ENCODE results near the gene ALOXE3. TPM values are rescaled to one million over a fixed set of nuclear protein-coding genes. Genes with fewer than 3 reads are reported as not detected.

Gene ALOXE3
- total RNA-seq, 1 experiment from 2014 or later, result 0.13 TPM

GRCh38 chr17:8076502-8077266 lies 41.6 kb downstream of the ALOXE3 start:
- no peak overlapping the region; the same call in 1 of the 2 replicates for H3K14ac ChIP-seq (ENCODE audit: insufficient read depth, low read length)
- no peak overlapping the region for H3K23ac ChIP-seq (ENCODE audit: insufficient read length, low read depth, low read length)
- no peak overlapping the region for H3K4me3 Mint-ChIP-seq
- H3K4me2 ChIP-seq (ENCODE audit: insufficient read depth, insufficient read length, low read length), result no peak overlapping the region
- no peak overlapping the region for H3K27ac Mint-ChIP-seq
- H3K56ac ChIP-seq (ENCODE audit: insufficient read length, low read depth, low read length), result no peak overlapping the region
- no peak overlapping the region for H4K91ac ChIP-seq (ENCODE audit: insufficient read length, low read depth, low read length)
- H3K23me2 ChIP-seq (ENCODE audit: insufficient read length, low read depth, low read length, poor library complexity, severe bottlenecking), result peaks cover 27% of the 10 kb centered on the region
- TF ChIP-seq, protein P1, sequence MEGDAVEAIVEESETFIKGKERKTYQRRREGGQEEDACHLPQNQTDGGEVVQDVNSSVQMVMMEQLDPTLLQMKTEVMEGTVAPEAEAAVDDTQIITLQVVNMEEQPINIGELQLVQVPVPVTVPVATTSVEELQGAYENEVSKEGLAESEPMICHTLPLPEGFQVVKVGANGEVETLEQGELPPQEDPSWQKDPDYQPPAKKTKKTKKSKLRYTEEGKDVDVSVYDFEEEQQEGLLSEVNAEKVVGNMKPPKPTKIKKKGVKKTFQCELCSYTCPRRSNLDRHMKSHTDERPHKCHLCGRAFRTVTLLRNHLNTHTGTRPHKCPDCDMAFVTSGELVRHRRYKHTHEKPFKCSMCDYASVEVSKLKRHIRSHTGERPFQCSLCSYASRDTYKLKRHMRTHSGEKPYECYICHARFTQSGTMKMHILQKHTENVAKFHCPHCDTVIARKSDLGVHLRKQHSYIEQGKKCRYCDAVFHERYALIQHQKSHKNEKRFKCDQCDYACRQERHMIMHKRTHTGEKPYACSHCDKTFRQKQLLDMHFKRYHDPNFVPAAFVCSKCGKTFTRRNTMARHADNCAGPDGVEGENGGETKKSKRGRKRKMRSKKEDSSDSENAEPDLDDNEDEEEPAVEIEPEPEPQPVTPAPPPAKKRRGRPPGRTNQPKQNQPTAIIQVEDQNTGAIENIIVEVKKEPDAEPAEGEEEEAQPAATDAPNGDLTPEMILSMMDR (conservative IDR thresholded peaks at IDR 0.05), result no peak
- peaks cover 0 to 8% (median 0%) of the 10 kb centered on the region in 3 experiments; a peak in 3 of 7 replicates for H3K36me3 Mint-ChIP-seq (ENCODE audit: insufficient read depth in 1 of 3, low read depth in 3 of 3)
- WGBS (ENCODE audit: extremely low coverage, insufficient read length, low lambda C conversion rate), result no CpG with 5 or more reads among the region's 13 CpGs
- H3K9ac ChIP-seq (ENCODE audit: extremely low read depth, insufficient read length, low read length), result no peak overlapping the region
- H3K79me2 ChIP-seq (ENCODE audit: insufficient read depth, low read length), result no peaks in the 10 kb centered on the region
- no peak overlapping the region for H3K18ac ChIP-seq (ENCODE audit: insufficient read length, low read depth, low read length)
- no peak for DNase-seq
- H4K8ac ChIP-seq (replicated peaks; ENCODE audit: insufficient read length, low read depth, low read length), result no peak overlapping the region
- no peak overlapping the region for H2BK5ac ChIP-seq (ENCODE audit: insufficient read length, low read length)
- H4K20me1 ChIP-seq (ENCODE audit: control insufficient read depth, insufficient read depth, insufficient read length), result no peaks in the 10 kb centered on the region
- H2BK15ac ChIP-seq (ENCODE audit: low read depth, low read length), result no peak overlapping the region
- no peak overlapping the region for H2BK12ac ChIP-seq (ENCODE audit: insufficient read length, low read depth, low read length)
- H3K79me1 ChIP-seq (ENCODE audit: insufficient read depth, low read depth, low read length, poor library complexity, severe bottlenecking), result no peaks in the 10 kb centered on the region
- no peak overlapping the region for H2AK5ac ChIP-seq (ENCODE audit: insufficient read length, low read length)
- peaks cover 31 to 34% of the 10 kb centered on the region in 2 experiments for H3K4me1 Mint-ChIP-seq
- peaks cover 90% of the 10 kb centered on the region for H3K27me3 Mint-ChIP-seq (ENCODE audit: low read depth)
- no peak overlapping the region for H2BK20ac ChIP-seq (ENCODE audit: low read depth, low read length, poor library complexity, severe bottlenecking)
- H3K27me3 ChIP-seq (ENCODE audit: insufficient read depth, low read length), result peaks cover 37% of the 10 kb centered on the region
- peaks cover 7 to 9% of the 10 kb centered on the region in 2 experiments; a peak in 4 of 5 replicates for H3K9me3 Mint-ChIP-seq
- no peak overlapping the region for H3T11ph ChIP-seq (ENCODE audit: low read length)
- no peak overlapping the region for H3K27ac ChIP-seq (ENCODE audit: insufficient read length, low read depth, low read length)
- H2BK120ac ChIP-seq (ENCODE audit: low read depth, low read length, poor library complexity, severe bottlenecking), result no peak overlapping the region
- H3K4me1 ChIP-seq (ENCODE audit: insufficient read depth, low read length), result no peaks in the 10 kb centered on the region; the same call in 1 of the 2 replicates
- H2AFZ ChIP-seq (ENCODE audit: low read length), result no peak overlapping the region
- H4K5ac ChIP-seq (ENCODE audit: insufficient read length, low read depth, low read length), result no peak overlapping the region
- no peak overlapping the region for H3K4ac ChIP-seq (ENCODE audit: low read depth, low read length)
- no peaks in the 10 kb centered on the region for H3K9me3 ChIP-seq (ENCODE audit: control insufficient read depth, low read depth, low read length)

Measured in H9 (cell line).